Measurements from ENCODE around the gene ZFP36L1.
"Not testable (repeated sequence)": the region's sequence is repeated elsewhere in the genome, so short reads cannot be mapped to it uniquely, and the experiment has no call there.

DNA sequence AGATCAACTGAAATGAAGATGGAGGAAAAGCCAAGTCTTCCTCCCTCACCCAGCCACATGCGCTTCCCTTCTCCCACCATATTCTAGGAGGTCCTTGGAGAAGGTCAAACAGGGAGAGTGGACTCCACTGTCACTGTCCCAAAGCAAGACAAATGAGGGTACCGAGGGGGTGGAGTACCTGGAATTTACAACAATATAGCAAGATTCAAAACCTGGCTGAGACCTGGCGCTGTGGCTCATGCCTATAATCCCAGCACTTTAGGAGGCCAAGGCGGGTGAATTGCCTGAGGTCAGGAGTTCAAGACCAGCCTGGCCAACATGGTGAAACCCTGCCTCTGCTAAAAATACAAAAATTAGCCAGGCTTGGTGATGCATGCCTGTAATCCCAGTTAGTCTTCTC lies 29.0 kb downstream of the ZFP36L1 start:
- TF ChIP-seq POLR2AphosphoS5 (IDR thresholded peaks at IDR 0.05; ENCODE audit: borderline replicate concordance, low read depth, low read length); EZH2 (IDR thresholded peaks at IDR 0.05); FOXP2 (optimal IDR thresholded peaks at IDR 0.05; ENCODE audit: control extremely low read depth, extremely low read length, insufficient read depth): not testable (repeated sequence)

Measured in SK-N-MC (cell line).